MCF 10A (cell line): ENCODE measurements around the gene GDAP1L1. TPM values are rescaled to one million over a fixed set of nuclear protein-coding genes. Genes with fewer than 3 reads are reported as not detected.
"Not testable (repeated sequence)": the region's sequence is repeated elsewhere in the genome, so short reads cannot be mapped to it uniquely, and the experiment has no call there.

Experiments used
- BruUV-seq: library from RNA; stranded (reverse); fragments of 400-500 nt; replicated peaks from 2 replicates; lab custom pipeline; 2021; lab: Mats Ljungman, UMichigan
- CTCF ChIA-PET: fragments of 300-600 bp; sonication (Branson Sonifier 250); formaldehyde crosslinking; extraction: SDS; loops from one replicate; lab custom pipeline; 2021; ENCODE audit warnings: antibody characterized with exemption, inconsistent platforms; lab: Yijun Ruan, JAX
- POLR2A ChIA-PET: fragments of 300-600, 350-650 bp; sonication (Branson Sonifier 250); formaldehyde crosslinking; extraction: SDS; loops from one replicate; lab custom pipeline; 2020; ENCODE audit warnings: antibody characterized with exemption, inconsistent platforms; lab: Yijun Ruan, JAX
- DNase-seq: peaks from one replicate; pipeline ENCODE4 v3.0.0-alpha.2; 2018; ENCODE audit not compliant: unreplicated experiment
- H3K27ac Mint-ChIP-seq: one replicate; pipeline ENCODE4 v1.8.0; 2022; ENCODE audit warnings: mild to moderate bottlenecking, low read depth, mixed read lengths; ENCODE audit not compliant: unreplicated experiment
- H3K27me3 Mint-ChIP-seq: one replicate; pipeline ENCODE4 v1.8.0; 2022; ENCODE audit warnings: mixed read lengths; ENCODE audit not compliant: insufficient read depth, unreplicated experiment
- H3K36me3 Mint-ChIP-seq: one replicate; pipeline ENCODE4 v1.8.0; 2022; ENCODE audit warnings: mild to moderate bottlenecking, moderate library complexity, mixed read lengths; ENCODE audit not compliant: insufficient read depth, unreplicated experiment
- H3K4me1 Mint-ChIP-seq: one replicate; pipeline ENCODE4 v1.8.0; 2022; ENCODE audit warnings: mixed read lengths; ENCODE audit not compliant: insufficient read depth, unreplicated experiment
- H3K4me3 Mint-ChIP-seq: one replicate; pipeline ENCODE4 v1.8.0; 2022; ENCODE audit warnings: mild to moderate bottlenecking, moderate library complexity, mixed read lengths; ENCODE audit not compliant: unreplicated experiment
- H3K9me3 Mint-ChIP-seq: one replicate; pipeline ENCODE4 v1.8.0; 2022; ENCODE audit warnings: mixed read lengths; ENCODE audit not compliant: unreplicated experiment
- CTCF ChIP-seq: fragments of 200-600 bp; IDR thresholded peaks from one replicate; pipeline ENCODE4 v1.8.0; 2022; ENCODE audit warnings: antibody characterized with exemption, mild to moderate bottlenecking; ENCODE audit not compliant: unreplicated experiment
- intact Hi-C: fragments of 100-400 bp; cut with micrococcal nuclease; formaldehyde crosslinking; loops from 2 replicates; pipeline ENCODE4 v1.14.1; 2022
- total RNA-seq: library from RNA; stranded (reverse); gene quantifications from 2 replicates; pipeline ENCODE4 v1.2.3, GENCODE V29; 2022

Gene GDAP1L1
- total RNA-seq, 1 experiment from 2014 or later: 0.37 TPM

GRCh38 chr20:44233436-44234016 lies 13.6 kb upstream of the GDAP1L1 start:
- no TSS peak for BruUV-seq
- ChIA-PET POLR2A (interaction anchor here (0.6 kb wide), 1 partner anchor 42 kb away, joined by 3 read pairs; no protein-coding TSS in a partner anchor), CTCF (interaction anchor here (0.6 to 2.9 kb wide), 6 partner anchors 10 to 1566 kb away, joined by 3 to 25 read pairs (median 4); no protein-coding TSS in a partner anchor)
- DNase-seq: no peak
- H3K27ac Mint-ChIP-seq: no peak overlapping the region
- H3K4me1 Mint-ChIP-seq: no peaks in the 10 kb centered on the region
- no peaks in the 10 kb centered on the region for H3K27me3 Mint-ChIP-seq
- intact Hi-C loops: no loop called here
- H3K9me3 Mint-ChIP-seq: no peaks in the 10 kb centered on the region
- no peak overlapping the region for H3K4me3 Mint-ChIP-seq
- H3K36me3 Mint-ChIP-seq: peaks cover 5% of the 10 kb centered on the region
- no peak for TF ChIP-seq CTCF

GRCh38 chr20:44234566-44235317 lies 12.4 kb upstream of the GDAP1L1 start:
- no peaks in the 10 kb centered on the region for H3K4me1 Mint-ChIP-seq
- BruUV-seq: no TSS peak
- peaks cover 8% of the 10 kb centered on the region for H3K27me3 Mint-ChIP-seq
- no peak for TF ChIP-seq CTCF
- peaks cover 5% of the 10 kb centered on the region for H3K36me3 Mint-ChIP-seq
- CTCF ChIA-PET: interaction anchor here (0.6 to 2.9 kb wide), 8 partner anchors 18 to 1565 kb away, joined by 3 to 25 read pairs (median 4); no protein-coding TSS in a partner anchor
- intact Hi-C loops: no loop called here
- POLR2A ChIA-PET: no interaction called here
- no peak overlapping the region for H3K4me3 Mint-ChIP-seq
- H3K27ac Mint-ChIP-seq: no peak overlapping the region
- H3K9me3 Mint-ChIP-seq: no peaks in the 10 kb centered on the region
- DNase-seq: no peak

- TF ChIP-seq CTCF: no peak
- Mint-ChIP-seq H3K27ac (no peak overlapping the region), H3K4me1 (no peaks in the 10 kb centered on the region), H3K27me3 (peaks cover 17% of the 10 kb centered on the region), H3K9me3 (no peaks in the 10 kb centered on the region), H3K4me3 (no peak overlapping the region), H3K36me3 (peaks cover 5% of the 10 kb centered on the region)
- no peak for DNase-seq
- ChIA-PET CTCF (interaction anchor here (0.6 to 1.3 kb wide), 3 partner anchors 22 to 76 kb away, joined by 3 to 6 read pairs (median 4); no protein-coding TSS in a partner anchor), POLR2A (no interaction called here)
- intact Hi-C loops: no loop called here
- no TSS peak for BruUV-seq
These were observed 11.4 kb upstream of the GDAP1L1 start for GRCh38 chr20:44235702-44236101.

- H3K4me3 Mint-ChIP-seq, H3K4me1 Mint-ChIP-seq, DNase-seq, BruUV-seq, H3K27ac Mint-ChIP-seq, intact Hi-C loops, H3K9me3 Mint-ChIP-seq, H3K36me3 Mint-ChIP-seq: not testable (repeated sequence)
- ChIA-PET CTCF (interaction anchor here (0.6 to 1.1 kb wide), 5 partner anchors 11 to 90 kb away, joined by 3 to 7 read pairs (median 4); partner anchors contain the start of gene FITM2), POLR2A (interaction anchor here (0.6 kb wide), 1 partner anchor 141 kb away, joined by 3 read pairs; no protein-coding TSS in a partner anchor)
- H3K27me3 Mint-ChIP-seq: peaks cover 26% of the 10 kb centered on the region
These were observed 10.3 kb upstream of the GDAP1L1 start for GRCh38 chr20:44236840-44237239.
